ENCODE measurements around the gene ZC2HC1C. TPM values are rescaled to one million over a fixed set of nuclear protein-coding genes. Genes with fewer than 3 reads are reported as not detected.

Gene ZC2HC1C
- total RNA-seq, 1 donor from 2014 or later = 1.3 TPM

GRCh38 chr14:75054421-75054820 is 15.0 kb upstream of the ZC2HC1C start:
- H3K4me3 Mint-ChIP-seq = peak overlapping the region; percentile 7
- H3K27me3 Mint-ChIP-seq (ENCODE audit: low read depth) = no peaks in the 10 kb centered on the region
- H3K36me3 Mint-ChIP-seq (ENCODE audit: low read depth) = peaks cover 14% of the 10 kb centered on the region
- H3K9me3 Mint-ChIP-seq = no peaks in the 10 kb centered on the region
- DNase-seq (ENCODE audit: low read depth, low spot score) = no peak
- no peak overlapping the region for H3K27ac Mint-ChIP-seq (ENCODE audit: unreplicated experiment)
- no peak for TF ChIP-seq CTCF (conservative IDR thresholded peaks at IDR 0.05)
- peaks cover 14% of the 10 kb centered on the region for H3K4me1 Mint-ChIP-seq

- Mint-ChIP-seq H3K27me3 (ENCODE audit: low read depth) (no peaks in the 10 kb centered on the region), H3K4me1 (peaks cover 18% of the 10 kb centered on the region), H3K4me3 (no peak overlapping the region), H3K9me3 (no peaks in the 10 kb centered on the region), H3K36me3 (ENCODE audit: low read depth) (peaks cover 23% of the 10 kb centered on the region), H3K27ac (ENCODE audit: unreplicated experiment) (no peak overlapping the region)
- no peak for DNase-seq (ENCODE audit: low read depth, low spot score)
- no peak for TF ChIP-seq CTCF (conservative IDR thresholded peaks at IDR 0.05)
Observed at GRCh38 chr14:75059642-75060041, 9.8 kb upstream of the ZC2HC1C start.

GRCh38 chr14:75060420-75060819 is 9.0 kb upstream of the ZC2HC1C start:
- Mint-ChIP-seq H3K9me3 (no peaks in the 10 kb centered on the region), H3K4me3 (peak overlapping the region; percentile 68), H3K27ac (ENCODE audit: unreplicated experiment) (no peak overlapping the region), H3K27me3 (ENCODE audit: low read depth) (no peaks in the 10 kb centered on the region), H3K4me1 (peaks cover 20% of the 10 kb centered on the region), H3K36me3 (ENCODE audit: low read depth) (peaks cover 23% of the 10 kb centered on the region)
- no peak for DNase-seq (ENCODE audit: low read depth, low spot score)
- no peak for TF ChIP-seq CTCF (conservative IDR thresholded peaks at IDR 0.05)

GRCh38 chr14:75063013-75063412 is 6.4 kb upstream of the ZC2HC1C start:
- H3K36me3 Mint-ChIP-seq (ENCODE audit: low read depth) = peaks cover 21% of the 10 kb centered on the region
- peak overlapping the region; percentile 99 for H3K4me3 Mint-ChIP-seq
- DNase-seq (ENCODE audit: low read depth, low spot score) = no peak
- no peak for TF ChIP-seq CTCF (conservative IDR thresholded peaks at IDR 0.05)
- peaks cover 20% of the 10 kb centered on the region for H3K4me1 Mint-ChIP-seq
- H3K27me3 Mint-ChIP-seq (ENCODE audit: low read depth) = no peaks in the 10 kb centered on the region
- H3K27ac Mint-ChIP-seq (ENCODE audit: unreplicated experiment) = no peak overlapping the region
- no peaks in the 10 kb centered on the region for H3K9me3 Mint-ChIP-seq

GRCh38 chr14:75063491-75064204 is 5.8 kb upstream of the ZC2HC1C start, which contains the start of gene ACYP1:
TSS of gene ACYP1 (minus strand) at chr14:75064024. CDS start at chr14:75063553, 471 bp downstream.
- peak within 1 kb of the TSS; percentile 94 for H3K27ac Mint-ChIP-seq (ENCODE audit: unreplicated experiment)
- no peak for TF ChIP-seq CTCF (conservative IDR thresholded peaks at IDR 0.05)
- H3K36me3 Mint-ChIP-seq (ENCODE audit: low read depth) = peaks cover 17% of the 10 kb centered on the region

More at GRCh38 chr14:75063491-75064204, 5.8 kb upstream of the ZC2HC1C start, which contains the start of gene ACYP1:
- H3K4me1 Mint-ChIP-seq = peaks cover 20% of the 10 kb centered on the region
- peak; percentile 93 for DNase-seq (ENCODE audit: low read depth, low spot score)
- H3K9me3 Mint-ChIP-seq = no peaks in the 10 kb centered on the region
- H3K4me3 Mint-ChIP-seq = peak within 1 kb of the TSS; percentile 99
- H3K27me3 Mint-ChIP-seq (ENCODE audit: low read depth) = no peaks in the 10 kb centered on the region

Data from neural crest cell (in vitro differentiated cells).